ENCODE results near the gene TMEM232. TPM values are rescaled to one million over a fixed set of nuclear protein-coding genes. Genes with fewer than 3 reads are reported as not detected.

The TMEM232 gene
- total and polyA plus RNA-seq, 2 donors (not counting 3 experiments of a cell fraction or from before 2014, with no cell fraction given): 0.17 to 0.38 TPM

DNA sequence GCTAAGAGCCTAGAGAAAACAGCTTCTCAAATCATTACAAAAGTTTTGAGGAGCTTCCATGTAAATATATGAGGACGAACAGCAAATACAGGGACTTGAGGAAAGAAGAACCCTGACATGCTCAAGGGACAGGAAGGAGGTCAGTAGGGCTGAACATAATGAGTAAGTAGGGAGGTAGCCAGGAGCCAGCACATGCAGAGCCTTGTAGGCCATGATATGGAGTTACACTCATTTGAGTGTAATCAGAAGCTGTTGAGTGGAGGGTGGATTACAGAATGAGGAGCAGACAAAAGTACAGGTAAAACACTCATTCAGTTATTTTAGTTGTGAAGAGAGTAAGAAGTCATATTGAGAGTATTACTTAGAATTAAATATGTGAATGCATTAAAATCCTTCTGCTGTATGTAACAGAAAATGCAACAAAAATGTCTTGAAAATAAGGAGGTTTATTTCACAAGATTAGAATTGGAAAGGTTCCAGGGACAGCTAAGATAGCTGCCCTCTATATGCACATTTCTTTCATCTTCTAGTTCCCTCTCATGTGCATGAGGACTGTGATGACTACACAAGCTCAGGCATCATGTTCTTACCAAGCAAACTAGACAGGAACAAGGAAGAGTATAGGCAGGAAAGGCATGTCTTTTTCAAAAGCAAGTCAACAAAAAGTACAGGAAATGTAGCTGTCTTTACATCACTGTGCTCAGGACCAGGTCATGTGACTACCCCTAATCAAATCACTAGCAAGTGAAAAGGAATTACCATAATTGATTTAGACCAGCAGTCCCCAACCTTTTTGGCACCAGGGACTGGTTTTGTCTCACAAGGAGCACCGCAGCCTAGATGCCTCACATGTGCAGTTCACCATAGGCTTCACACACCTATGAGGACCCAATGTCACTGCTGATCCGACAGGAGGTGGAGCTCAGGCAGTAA is 87.2 kb downstream of the TMEM232 start:
- Histone ChIP-seq H3K36me3 (ENCODE audit: control insufficient read depth in 2 of 2, extremely low read depth in 1 of 2, insufficient read depth in 2 of 2, low read length in 2 of 2) (no peaks in the 10 kb centered on the region), H3K9me1 (replicated peaks; ENCODE audit: control insufficient read depth, extremely low read depth, insufficient read depth, low read length) (no peaks in the 10 kb centered on the region), H2AFZ (ENCODE audit: low read depth, low read length) (no peak overlapping the region), H3K4me1 (ENCODE audit: control insufficient read depth, extremely low read depth, insufficient read depth, low read length) (no peaks in the 10 kb centered on the region), H3K4me3 (replicated peaks in 1 of 3; ENCODE audit: insufficient read depth in 1 of 3, low read depth in 1 of 3, low read length in 3 of 3) (no peak overlapping the region), H3K79me2 (ENCODE audit: control insufficient read depth, insufficient read depth, low read length) (no peaks in the 10 kb centered on the region), H3K27me3 (ENCODE audit: control insufficient read depth in 2 of 2, insufficient read depth in 2 of 2, low read length in 2 of 2) (no peaks in the 10 kb centered on the region), H3K9ac (replicated peaks; ENCODE audit: extremely low read depth, insufficient read depth, low read length) (no peak overlapping the region), H3K4me2 (ENCODE audit: insufficient read depth, low read length) (no peak overlapping the region), H3K9me3 (replicated peaks; ENCODE audit: control insufficient read depth, insufficient read depth, low read length) (no peaks in the 10 kb centered on the region), H4K20me1 (replicated peaks; ENCODE audit: control insufficient read depth, extremely low read depth, insufficient read depth, low read length) (no peaks in the 10 kb centered on the region), H3K27ac (ENCODE audit: insufficient read depth, low read depth, low read length) (no peak overlapping the region)
- TF ChIP-seq POLR2A (IDR thresholded peaks at IDR 0.05; ENCODE audit: low read depth, low read length) (no peak), FOS (IDR thresholded peaks at IDR 0.05; ENCODE audit: borderline replicate concordance, insufficient read depth, low read length) (no peak), POLR2AphosphoS5 (IDR thresholded peaks at IDR 0.05; ENCODE audit: insufficient read depth, low read depth, low read length) (no peak), JUN (IDR thresholded peaks at IDR 0.05; ENCODE audit: borderline replicate concordance, insufficient read depth, insufficient read length, low read depth) (no peak), GATA2 (IDR thresholded peaks at IDR 0.05; ENCODE audit: insufficient read depth, insufficient read length, low read depth, low read length) (no peak), EZH2 (IDR thresholded peaks at IDR 0.05; ENCODE audit: borderline replicate concordance, low read depth, low read length, severe bottlenecking) (no peak), MYC (IDR thresholded peaks at IDR 0.05; ENCODE audit: low read depth, low read length) (no peak)
- TF ChIP-seq, protein P1, sequence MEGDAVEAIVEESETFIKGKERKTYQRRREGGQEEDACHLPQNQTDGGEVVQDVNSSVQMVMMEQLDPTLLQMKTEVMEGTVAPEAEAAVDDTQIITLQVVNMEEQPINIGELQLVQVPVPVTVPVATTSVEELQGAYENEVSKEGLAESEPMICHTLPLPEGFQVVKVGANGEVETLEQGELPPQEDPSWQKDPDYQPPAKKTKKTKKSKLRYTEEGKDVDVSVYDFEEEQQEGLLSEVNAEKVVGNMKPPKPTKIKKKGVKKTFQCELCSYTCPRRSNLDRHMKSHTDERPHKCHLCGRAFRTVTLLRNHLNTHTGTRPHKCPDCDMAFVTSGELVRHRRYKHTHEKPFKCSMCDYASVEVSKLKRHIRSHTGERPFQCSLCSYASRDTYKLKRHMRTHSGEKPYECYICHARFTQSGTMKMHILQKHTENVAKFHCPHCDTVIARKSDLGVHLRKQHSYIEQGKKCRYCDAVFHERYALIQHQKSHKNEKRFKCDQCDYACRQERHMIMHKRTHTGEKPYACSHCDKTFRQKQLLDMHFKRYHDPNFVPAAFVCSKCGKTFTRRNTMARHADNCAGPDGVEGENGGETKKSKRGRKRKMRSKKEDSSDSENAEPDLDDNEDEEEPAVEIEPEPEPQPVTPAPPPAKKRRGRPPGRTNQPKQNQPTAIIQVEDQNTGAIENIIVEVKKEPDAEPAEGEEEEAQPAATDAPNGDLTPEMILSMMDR (IDR thresholded peaks at IDR 0.05; ENCODE audit: extremely low read depth in 1 of 2, insufficient read depth in 1 of 2, low read depth in 1 of 2, low read length in 2 of 2): no peak
- TF ChIP-seq, protein P2, sequence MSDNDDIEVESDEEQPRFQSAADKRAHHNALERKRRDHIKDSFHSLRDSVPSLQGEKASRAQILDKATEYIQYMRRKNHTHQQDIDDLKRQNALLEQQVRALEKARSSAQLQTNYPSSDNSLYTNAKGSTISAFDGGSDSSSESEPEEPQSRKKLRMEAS (IDR thresholded peaks at IDR 0.05; ENCODE audit: insufficient read depth, insufficient read length): no peak
- FAIRE-seq (no peak), DNase-seq (ENCODE audit: low read depth, low spot score) (no peak)
- intact Hi-C loops (cut with micrococcal nuclease) (no loop called here), dilution Hi-C loops (cut with MboI; ENCODE audit: extremely low pct_ligation_motif_present, low sequenced_read_pairs) (no loop called here)
- POLR2A ChIA-PET: no interaction called here
- CTCF ChIA-PET: interaction anchor here (1.3 kb wide), 1 partner anchor 14 kb away, joined by 4 read pairs; no protein-coding TSS in a partner anchor
- no TSS peak for BruUV-seq (replicated peaks)
